GM19395 (cell line): ENCODE data around the gene SLC20A1.
A peak's percentile ranks its signal among the peaks of the same experiment; 100 is the strongest.
"Not testable (repeated sequence)": the region's sequence is repeated elsewhere in the genome, so short reads cannot be mapped to it uniquely, and the experiment has no call there.

Source experiments
- ATAC-seq: cut with Tn5 transposase; IDR thresholded peaks from one replicate; pipeline ENCODE4 v1.9.1; 2021; ENCODE audit warnings: mild to moderate bottlenecking, moderate library complexity; ENCODE audit not compliant: unreplicated experiment

SLC20A1 gene

DNA sequence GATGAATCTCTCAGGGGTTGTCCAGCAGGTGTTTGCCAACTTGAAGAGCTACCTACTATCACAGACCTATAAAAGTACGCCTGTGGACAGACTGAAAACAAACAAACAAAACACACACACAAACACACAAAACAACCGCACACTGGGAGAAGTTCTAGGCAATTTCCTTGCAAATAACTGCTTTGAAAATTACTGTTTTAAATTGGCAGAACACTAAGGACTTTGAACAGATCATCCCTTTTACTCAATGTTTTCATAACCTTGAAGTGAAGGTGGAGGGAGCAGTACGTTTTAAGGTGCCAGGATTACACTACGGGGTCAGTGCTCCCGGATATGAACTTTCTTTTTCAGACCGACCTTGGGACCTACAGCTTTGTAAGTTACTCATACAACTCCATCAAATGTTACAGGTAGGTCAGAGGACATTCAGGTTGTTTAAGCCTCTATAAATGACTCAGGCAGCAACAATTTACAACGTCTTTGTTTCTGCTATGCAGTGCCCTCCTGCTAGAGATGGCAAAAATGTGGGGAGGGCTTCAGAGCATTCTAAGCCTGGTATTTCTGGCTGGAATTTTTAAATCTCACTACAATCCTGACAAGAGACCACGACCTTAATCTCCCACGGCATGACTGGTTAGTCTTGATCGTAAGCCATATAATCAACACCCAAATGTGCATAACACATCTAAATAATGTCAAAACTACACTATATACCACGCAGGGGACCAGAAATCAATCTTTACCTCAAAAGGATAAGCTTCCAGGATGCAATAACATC is 1.4 kb upstream of the SLC20A1 start:
- no peak for ATAC-seq

DNA sequence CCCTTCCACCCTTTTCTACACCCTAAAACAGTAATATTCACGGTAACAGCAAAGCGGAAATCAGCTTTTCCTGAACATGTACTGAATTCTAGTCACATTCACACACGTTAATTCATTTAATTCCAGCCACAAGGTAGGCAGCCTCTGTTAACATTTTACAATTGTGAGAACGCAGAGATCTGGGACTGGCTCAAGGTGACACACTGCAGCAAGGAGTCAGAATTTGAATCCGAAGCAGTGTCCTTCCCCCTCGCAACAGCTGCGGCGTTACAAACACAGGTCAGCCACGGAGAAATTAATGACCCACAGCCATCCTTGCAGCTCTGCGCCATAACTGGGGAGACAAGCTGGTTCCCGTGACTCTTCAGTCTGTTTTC is 818 bp upstream of the SLC20A1 start:
- no peak for ATAC-seq

GRCh38 chr2:112646102-112646719 is 472 bp downstream of the SLC20A1 start:
- ATAC-seq: peak; percentile 38

DNA sequence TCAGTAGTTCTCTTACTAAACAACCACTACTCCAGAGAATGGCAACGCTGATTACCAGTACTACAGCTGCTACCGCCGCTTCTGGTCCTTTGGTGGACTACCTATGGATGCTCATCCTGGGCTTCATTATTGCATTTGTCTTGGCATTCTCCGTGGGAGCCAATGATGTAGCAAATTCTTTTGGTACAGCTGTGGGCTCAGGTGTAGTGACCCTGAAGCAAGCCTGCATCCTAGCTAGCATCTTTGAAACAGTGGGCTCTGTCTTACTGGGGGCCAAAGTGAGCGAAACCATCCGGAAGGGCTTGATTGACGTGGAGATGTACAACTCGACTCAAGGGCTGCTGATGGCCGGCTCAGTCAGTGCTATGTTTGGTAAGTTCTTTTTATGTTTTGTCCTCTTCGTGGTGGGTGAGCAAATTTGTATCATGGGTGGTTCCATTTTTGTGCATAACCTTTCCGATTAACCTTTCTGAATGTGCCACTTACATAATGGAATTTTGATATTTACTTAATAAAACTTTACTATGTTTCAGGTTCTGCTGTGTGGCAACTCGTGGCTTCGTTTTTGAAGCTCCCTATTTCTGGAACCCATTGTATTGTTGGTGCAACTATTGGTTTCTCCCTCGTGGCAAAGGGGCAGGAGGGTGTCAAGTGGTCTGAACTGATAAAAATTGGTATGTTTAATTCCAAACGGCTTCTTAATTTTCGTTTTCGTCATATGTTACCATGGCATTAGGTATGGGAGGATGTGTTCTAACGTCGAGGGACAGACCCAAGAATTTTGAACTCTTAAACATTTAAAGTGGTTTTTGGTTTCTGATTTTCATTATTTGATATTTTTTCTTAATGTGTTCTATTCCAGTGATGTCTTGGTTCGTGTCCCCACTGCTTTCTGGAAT is 1.3 kb downstream of the SLC20A1 start:
- no peak for ATAC-seq

GRCh38 chr2:112648081-112648480 is 2.3 kb downstream of the SLC20A1 start:
- ATAC-seq: no peak

- ATAC-seq: no peak
Measured at GRCh38 chr2:112656679-112657078, 10.9 kb downstream of the SLC20A1 start.

- no peak for ATAC-seq
Measured at GRCh38 chr2:112658301-112658700, 12.6 kb downstream of the SLC20A1 start.

DNA sequence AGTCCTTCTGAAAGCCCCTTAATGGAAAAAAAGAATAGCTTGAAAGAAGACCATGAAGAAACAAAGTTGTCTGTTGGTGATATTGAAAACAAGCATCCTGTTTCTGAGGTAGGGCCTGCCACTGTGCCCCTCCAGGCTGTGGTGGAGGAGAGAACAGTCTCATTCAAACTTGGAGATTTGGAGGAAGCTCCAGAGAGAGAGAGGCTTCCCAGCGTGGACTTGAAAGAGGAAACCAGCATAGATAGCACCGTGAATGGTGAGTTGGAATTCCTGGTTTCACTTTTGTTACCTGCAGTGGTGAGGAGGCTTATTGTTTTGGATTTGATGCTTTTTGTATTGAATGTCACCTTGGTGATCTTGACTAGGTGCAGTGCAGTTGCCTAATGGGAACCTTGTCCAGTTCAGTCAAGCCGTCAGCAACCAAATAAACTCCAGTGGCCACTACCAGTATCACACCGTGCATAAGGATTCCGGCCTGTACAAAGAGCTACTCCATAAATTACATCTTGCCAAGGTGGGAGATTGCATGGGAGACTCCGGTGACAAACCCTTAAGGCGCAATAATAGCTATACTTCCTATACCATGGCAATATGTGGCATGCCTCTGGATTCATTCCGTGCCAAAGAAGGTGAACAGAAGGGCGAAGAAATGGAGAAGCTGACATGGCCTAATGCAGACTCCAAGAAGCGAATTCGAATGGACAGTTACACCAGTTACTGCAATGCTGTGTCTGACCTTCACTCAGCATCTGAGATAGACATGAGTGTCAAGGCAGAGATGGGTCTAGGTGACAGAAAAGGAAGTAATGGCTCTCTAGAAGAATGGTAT is 13.3 kb downstream of the SLC20A1 start:
- ATAC-seq: no peak

GRCh38 chr2:112660138-112660537 is 14.4 kb downstream of the SLC20A1 start:
- ATAC-seq: no peak

DNA sequence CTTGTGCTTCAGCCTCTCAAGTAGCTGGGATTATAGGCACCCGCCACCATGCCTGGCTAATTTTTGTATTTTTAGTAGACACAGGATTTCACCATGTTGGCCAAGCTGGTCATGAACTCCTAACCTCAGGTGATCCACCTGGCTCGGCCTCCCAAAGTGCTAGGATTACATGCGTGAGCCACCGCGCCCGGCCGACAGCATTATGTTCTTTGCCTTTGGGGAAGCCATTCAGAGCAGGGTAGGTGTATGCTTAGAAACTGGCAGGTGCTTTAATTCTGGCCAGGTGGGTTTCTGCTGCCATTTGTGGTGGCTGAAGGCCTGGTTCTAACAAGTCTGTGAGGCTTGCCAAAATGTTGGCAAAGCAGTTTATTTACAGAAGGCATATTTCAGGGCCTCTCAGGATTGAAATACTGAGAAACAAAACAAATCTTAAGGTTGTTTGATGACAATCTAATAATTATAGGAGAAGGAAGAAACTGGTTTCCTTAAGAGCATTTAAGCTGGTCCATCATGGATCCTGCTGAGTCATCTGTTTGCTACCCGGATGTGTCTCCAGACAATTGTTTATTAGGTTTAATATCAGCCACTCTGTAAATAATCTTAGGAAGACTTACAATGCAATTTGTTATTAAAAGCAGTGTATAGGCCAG is 16.0 kb downstream of the SLC20A1 start:
- no peak for ATAC-seq

DNA sequence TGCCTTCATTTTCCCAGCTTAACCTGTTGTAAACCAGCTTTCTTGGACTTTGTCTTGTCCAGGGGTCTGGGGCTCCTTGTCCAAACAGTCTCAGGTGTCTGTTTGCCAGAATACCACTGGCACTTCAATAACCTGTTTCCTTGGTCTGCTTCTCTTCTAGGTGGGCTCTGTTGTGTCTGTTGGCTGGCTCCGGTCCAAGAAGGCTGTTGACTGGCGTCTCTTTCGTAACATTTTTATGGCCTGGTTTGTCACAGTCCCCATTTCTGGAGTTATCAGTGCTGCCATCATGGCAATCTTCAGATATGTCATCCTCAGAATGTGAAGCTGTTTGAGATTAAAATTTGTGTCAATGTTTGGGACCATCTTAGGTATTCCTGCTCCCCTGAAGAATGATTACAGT is 17.0 kb downstream of the SLC20A1 start:
- no peak for ATAC-seq

GRCh38 chr2:112664689-112665088 is 18.9 kb downstream of the SLC20A1 start:
- ATAC-seq: no peak

GRCh38 chr2:112665113-112665780 is 19.5 kb downstream of the SLC20A1 start:
- no peak for ATAC-seq

- no peak for ATAC-seq
Measured at GRCh38 chr2:112666761-112667122, 21.0 kb downstream of the SLC20A1 start.

GRCh38 chr2:112667540-112667939 is 21.8 kb downstream of the SLC20A1 start:
- ATAC-seq: not testable (repeated sequence)

DNA sequence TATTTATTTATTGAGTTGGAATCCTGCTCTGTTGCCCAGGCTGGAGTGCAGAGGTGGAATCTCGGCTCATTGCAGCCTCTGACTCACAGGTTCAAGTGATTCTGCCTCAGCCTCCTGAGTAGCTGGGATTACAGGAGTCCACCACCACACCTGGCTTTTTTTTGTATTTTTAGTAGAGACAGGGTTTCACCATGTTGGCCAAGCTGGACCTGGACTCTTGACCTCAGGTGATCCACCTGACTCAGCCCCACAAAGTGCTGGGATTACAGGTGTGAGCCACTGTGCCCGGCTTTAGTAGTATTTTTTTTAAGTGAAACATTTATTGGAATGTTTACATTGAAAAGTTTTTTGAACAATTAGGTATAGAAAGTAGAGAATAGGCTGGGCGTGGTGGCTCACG is 23.9 kb downstream of the SLC20A1 start:
- no peak for ATAC-seq

- no peak for ATAC-seq
Measured at GRCh38 chr2:112670252-112671022, 24.7 kb downstream of the SLC20A1 start.

- ATAC-seq: no peak
Measured at GRCh38 chr2:112671801-112672200, 26.1 kb downstream of the SLC20A1 start.

DNA sequence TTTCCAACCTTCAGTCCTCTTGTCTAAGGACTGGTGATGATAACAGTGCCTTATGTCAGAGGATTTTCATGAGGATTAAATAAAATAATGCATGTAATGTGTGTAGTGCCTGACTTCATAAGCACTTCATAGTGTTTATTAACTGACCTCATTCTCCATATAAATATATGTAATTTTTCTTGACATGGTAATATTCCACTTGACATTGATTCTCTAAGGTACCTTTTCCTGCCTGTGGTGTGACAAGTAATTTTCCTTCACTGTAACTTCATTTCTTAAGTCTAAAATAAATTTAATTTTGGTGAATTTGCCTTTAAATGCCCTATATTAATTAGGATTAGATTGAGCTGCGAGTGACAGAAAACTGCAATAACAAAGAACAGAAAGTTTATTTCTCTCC is 27.3 kb downstream of the SLC20A1 start:
- ATAC-seq: no peak
